Thyroid gland (tissue), 4 donors: ENCODE results near the gene LMNB1. TPM values are rescaled to one million over a fixed set of nuclear protein-coding genes. Genes with fewer than 3 reads are reported as not detected.

Experiments
- DNase-seq, 2 donors: peaks; one replicate each; pipeline ENCODE4 v3.0.0-alpha.2; 2019
- H3K27ac ChIP-seq, 3 donors: fragments of 200-600 bp; sonication (generic); 1 replicate in 2 of 3; 2 replicates in 1 of 3; pipeline ENCODE4 v1.5.1; 2016 to 2019; ENCODE audit warnings: mild to moderate bottlenecking in 1 of 3, moderate library complexity in 1 of 3
- H3K27me3 ChIP-seq: fragments of 200-600 bp; sonication (generic); one replicate; pipeline ENCODE4 v1.5.1; 2019
- H3K36me3 ChIP-seq, 2 donors: fragments of 200-600 bp; sonication (generic); one replicate each; pipeline ENCODE4 v1.5.1; 2016 to 2019
- H3K4me1 ChIP-seq, 2 donors: fragments of 200-600 bp; sonication (generic); one replicate each; pipeline ENCODE4 v1.5.1; 2017 to 2019
- H3K4me3 ChIP-seq, 3 donors: fragments of 200-600 bp; sonication (generic); replicated peaks in 1 of 3; 1 replicate in 2 of 3; 2 replicates in 1 of 3; pipeline ENCODE4 v1.5.1; 2016; ENCODE audit warnings: mild to moderate bottlenecking in 1 of 3
- H3K9me3 ChIP-seq: fragments of 200-600 bp; sonication (generic); one replicate; pipeline ENCODE4 v1.5.1; 2017
- CTCF ChIP-seq, 6 experiments: fragments of 200-600 bp in 3 of 6; fragments of 450-650 bp in 3 of 6; sonication (generic) in 3 of 6; IDR thresholded peaks; one replicate each; pipeline ENCODE4 v1.5.1; 2016 to 2019; ENCODE audit warnings: antibody characterized with exemption in 6 of 6, mild to moderate bottlenecking in 2 of 6, inconsistent platforms in 1 of 6, moderate library complexity in 1 of 6
- POLR2A ChIP-seq, 2 donors: fragments of 450-650 bp; IDR thresholded peaks; one replicate each; pipeline ENCODE4 v1.6.1; 2017; ENCODE audit warnings: antibody characterized with exemption in 2 of 2, mild to moderate bottlenecking in 2 of 2, moderate library complexity in 1 of 2
- WGBS, 2 donors: methylation state at CpG; one replicate each; pipeline ENCODE4 v1.1.5; 2017; 5-methylcytosine and 5-hydroxymethylcytosine counted together
- intact Hi-C: fragments of 100-400 bp; cut with DNase I; formaldehyde crosslinking; loops from one replicate; pipeline ENCODE4 v1.15.1; 2023
- total RNA-seq, 4 donors: library from RNA; depleted of rRNA; stranded (reverse); fragments of >200 nt; gene quantifications; one replicate each; pipeline ENCODE4 v1.2.3, GENCODE V29; 2016

Gene LMNB1
- total RNA-seq, 4 donors from 2014 or later: 3.9 to 18.4 (median 6.5) TPM

GRCh38 chr5:126742425-126742824, 34.5 kb upstream of the LMNB1 start:
- WGBS, 2 donors: 64 to 73% methylated on average over 2 of the region's 2 CpGs
- no peak overlapping the region for H3K4me3 ChIP-seq
- H3K4me1 ChIP-seq: no peaks in the 10 kb centered on the region
- no peak overlapping the region for H3K27ac ChIP-seq
- H3K36me3 ChIP-seq: no peaks in the 10 kb centered on the region
- DNase-seq: no peak
- H3K27me3 ChIP-seq: no peaks in the 10 kb centered on the region
- intact Hi-C loops: no loop called here
- H3K9me3 ChIP-seq: no peaks in the 10 kb centered on the region
- TF ChIP-seq POLR2A (IDR thresholded peaks at IDR 0.05) (no peak), CTCF (IDR thresholded peaks at IDR 0.05) (no peak)

GRCh38 chr5:126744836-126745235, 32.1 kb upstream of the LMNB1 start:
- WGBS, 2 donors: 82 to 85% methylated on average over 2 of the region's 2 CpGs
- TF ChIP-seq POLR2A (IDR thresholded peaks at IDR 0.05): no peak
- no peak for TF ChIP-seq CTCF (IDR thresholded peaks at IDR 0.05)
- Histone ChIP-seq H3K36me3 (no peaks in the 10 kb centered on the region), H3K4me1 (no peaks in the 10 kb centered on the region), H3K9me3 (no peaks in the 10 kb centered on the region), H3K27me3 (no peaks in the 10 kb centered on the region), H3K27ac (no peak overlapping the region), H3K4me3 (no peak overlapping the region)
- intact Hi-C loops: no loop called here
- DNase-seq: no peak

- Histone ChIP-seq H3K27ac (no peak overlapping the region), H3K4me3 (no peak overlapping the region), H3K27me3 (no peaks in the 10 kb centered on the region), H3K4me1 (no peaks in the 10 kb centered on the region), H3K9me3 (no peaks in the 10 kb centered on the region), H3K36me3 (no peaks in the 10 kb centered on the region)
- intact Hi-C loops: no loop called here
- WGBS, 2 donors: 76 to 80% methylated on average over 7 of the region's 7 CpGs
- TF ChIP-seq POLR2A (IDR thresholded peaks at IDR 0.05) (no peak), CTCF (IDR thresholded peaks at IDR 0.05) (no peak)
- no peak for DNase-seq
Observed at GRCh38 chr5:126745259-126745992, 31.5 kb upstream of the LMNB1 start.

- no peak for TF ChIP-seq CTCF (IDR thresholded peaks at IDR 0.05)
- TF ChIP-seq POLR2A (IDR thresholded peaks at IDR 0.05): no peak
- intact Hi-C loops: no loop called here
- Histone ChIP-seq H3K36me3 (no peaks in the 10 kb centered on the region), H3K27me3 (no peaks in the 10 kb centered on the region), H3K4me3 (no peak overlapping the region), H3K4me1 (no peaks in the 10 kb centered on the region), H3K27ac (no peak overlapping the region), H3K9me3 (no peaks in the 10 kb centered on the region)
- DNase-seq: no peak
Observed at GRCh38 chr5:126746290-126746689, 30.6 kb upstream of the LMNB1 start.

- intact Hi-C loops: no loop called here
- Histone ChIP-seq H3K9me3 (no peaks in the 10 kb centered on the region), H3K27ac (no peak overlapping the region), H3K4me1 (no peaks in the 10 kb centered on the region), H3K27me3 (no peaks in the 10 kb centered on the region), H3K4me3 (no peak overlapping the region), H3K36me3 (no peaks in the 10 kb centered on the region)
- WGBS, 2 donors: 90 to 92% methylated on average over 5 of the region's 5 CpGs
- TF ChIP-seq CTCF (IDR thresholded peaks at IDR 0.05) (no peak), POLR2A (IDR thresholded peaks at IDR 0.05) (no peak)
- DNase-seq: no peak
Observed at GRCh38 chr5:126752081-126752785, 24.7 kb upstream of the LMNB1 start.
